Measurements from ENCODE around the gene MALSU1.
A peak's percentile ranks its signal among the peaks of the same experiment; 100 is the strongest.

MALSU1 gene

GRCh38 chr7:23334482-23335056, 35.4 kb downstream of the MALSU1 start:
- Mint-ChIP-seq H3K27me3 (peaks cover 25 to 36% of the 10 kb centered on the region in 2 donors), H3K27ac (no peak overlapping the region), H3K4me1 (ENCODE audit: low read depth in 2 of 2) (no peaks in the 10 kb centered on the region), H3K4me3 (no peak overlapping the region), H3K36me3 (ENCODE audit: insufficient read depth) (peaks cover 4% of the 10 kb centered on the region), H3K9me3 (no peaks in the 10 kb centered on the region)
- ATAC-seq (replicated peaks) (no peak), DNase-seq (no peak)

GRCh38 chr7:23335136-23335535, 36.0 kb downstream of the MALSU1 start:
- Mint-ChIP-seq H3K27ac (no peak overlapping the region), H3K36me3 (ENCODE audit: insufficient read depth) (peaks cover 4% of the 10 kb centered on the region), H3K9me3 (no peaks in the 10 kb centered on the region), H3K4me3 (no peak overlapping the region), H3K27me3 (peaks cover 25 to 36% of the 10 kb centered on the region in 2 donors), H3K4me1 (ENCODE audit: low read depth in 2 of 2) (no peaks in the 10 kb centered on the region)
- DNase-seq: no peak
- ATAC-seq (replicated peaks): no peak

GRCh38 chr7:23335621-23336020, 36.5 kb downstream of the MALSU1 start:
- no peaks in the 10 kb centered on the region for H3K9me3 Mint-ChIP-seq
- no peaks in the 10 kb centered on the region for H3K4me1 Mint-ChIP-seq (ENCODE audit: low read depth in 2 of 2)
- H3K36me3 Mint-ChIP-seq (ENCODE audit: insufficient read depth): peaks cover 4% of the 10 kb centered on the region
- H3K27me3 Mint-ChIP-seq: peaks cover 25 to 36% of the 10 kb centered on the region in 2 donors
- DNase-seq: no peak
- no peak for ATAC-seq (replicated peaks)
- no peak overlapping the region for H3K4me3 Mint-ChIP-seq
- no peak overlapping the region for H3K27ac Mint-ChIP-seq

DNA sequence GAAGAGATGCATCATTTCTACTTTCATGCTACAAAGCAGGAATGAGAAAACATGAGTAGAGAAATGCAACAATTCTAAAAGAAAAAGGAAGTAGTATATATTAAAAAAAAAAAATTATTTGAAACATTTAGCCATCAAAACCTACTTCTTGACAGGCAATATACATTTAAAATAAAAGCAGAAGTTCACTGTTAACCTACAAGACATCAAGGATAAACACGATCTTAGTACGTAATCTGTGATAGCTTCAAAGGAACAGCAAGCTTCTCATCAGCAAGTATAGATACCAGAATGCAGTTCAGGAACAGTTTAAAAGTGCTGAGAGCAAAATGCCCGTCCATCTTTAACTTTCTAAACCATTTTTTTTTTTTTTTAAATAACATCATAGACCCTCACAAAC, 36.9 kb downstream of the MALSU1 start:
- H3K36me3 Mint-ChIP-seq (ENCODE audit: insufficient read depth): peaks cover 4% of the 10 kb centered on the region
- H3K4me1 Mint-ChIP-seq (ENCODE audit: low read depth in 2 of 2): no peaks in the 10 kb centered on the region
- no peak for ATAC-seq (replicated peaks)
- no peak overlapping the region for H3K27ac Mint-ChIP-seq
- no peak for DNase-seq
- no peaks in the 10 kb centered on the region for H3K9me3 Mint-ChIP-seq
- H3K4me3 Mint-ChIP-seq: no peak overlapping the region
- H3K27me3 Mint-ChIP-seq: peaks cover 25 to 36% of the 10 kb centered on the region in 2 donors

- H3K36me3 Mint-ChIP-seq (ENCODE audit: insufficient read depth): peaks cover 4% of the 10 kb centered on the region
- H3K4me3 Mint-ChIP-seq: no peak overlapping the region
- no peak overlapping the region for H3K27ac Mint-ChIP-seq
- peaks cover 25 to 35% of the 10 kb centered on the region in 2 donors for H3K27me3 Mint-ChIP-seq
- DNase-seq: no peak
- H3K4me1 Mint-ChIP-seq (ENCODE audit: low read depth in 2 of 2): no peaks in the 10 kb centered on the region
- H3K9me3 Mint-ChIP-seq: no peaks in the 10 kb centered on the region
- no peak for ATAC-seq (replicated peaks)
Observed at GRCh38 chr7:23336799-23337283, 37.7 kb downstream of the MALSU1 start.

- Mint-ChIP-seq H3K36me3 (ENCODE audit: insufficient read depth) (peaks cover 4% of the 10 kb centered on the region), H3K27ac (no peak overlapping the region), H3K4me1 (ENCODE audit: low read depth in 2 of 2) (no peaks in the 10 kb centered on the region), H3K27me3 (peaks cover 25 to 30% of the 10 kb centered on the region in 2 donors), H3K4me3 (no peak overlapping the region), H3K9me3 (no peaks in the 10 kb centered on the region)
- no peak for DNase-seq
- ATAC-seq (replicated peaks): no peak
Observed at GRCh38 chr7:23337374-23337773, 38.2 kb downstream of the MALSU1 start.

- ATAC-seq (replicated peaks): no peak
- no peak for DNase-seq
- H3K4me3 Mint-ChIP-seq: no peak overlapping the region
- H3K36me3 Mint-ChIP-seq (ENCODE audit: insufficient read depth): peaks cover 4% of the 10 kb centered on the region
- no peaks in the 10 kb centered on the region for H3K9me3 Mint-ChIP-seq
- peaks cover 23 to 29% of the 10 kb centered on the region in 2 donors for H3K27me3 Mint-ChIP-seq
- H3K27ac Mint-ChIP-seq: no peak overlapping the region
- no peaks in the 10 kb centered on the region for H3K4me1 Mint-ChIP-seq (ENCODE audit: low read depth in 2 of 2)
Observed at GRCh38 chr7:23338439-23338838, 39.3 kb downstream of the MALSU1 start.

- no peak for ATAC-seq (replicated peaks)
- DNase-seq: no peak
- Mint-ChIP-seq H3K27me3 (peaks cover 18 to 29% of the 10 kb centered on the region in 2 donors), H3K9me3 (no peaks in the 10 kb centered on the region), H3K4me1 (ENCODE audit: low read depth in 2 of 2) (no peaks in the 10 kb centered on the region), H3K27ac (no peak overlapping the region), H3K4me3 (no peak overlapping the region), H3K36me3 (ENCODE audit: insufficient read depth) (peaks cover 3% of the 10 kb centered on the region)
Observed at GRCh38 chr7:23338863-23339262, 39.7 kb downstream of the MALSU1 start.

DNA sequence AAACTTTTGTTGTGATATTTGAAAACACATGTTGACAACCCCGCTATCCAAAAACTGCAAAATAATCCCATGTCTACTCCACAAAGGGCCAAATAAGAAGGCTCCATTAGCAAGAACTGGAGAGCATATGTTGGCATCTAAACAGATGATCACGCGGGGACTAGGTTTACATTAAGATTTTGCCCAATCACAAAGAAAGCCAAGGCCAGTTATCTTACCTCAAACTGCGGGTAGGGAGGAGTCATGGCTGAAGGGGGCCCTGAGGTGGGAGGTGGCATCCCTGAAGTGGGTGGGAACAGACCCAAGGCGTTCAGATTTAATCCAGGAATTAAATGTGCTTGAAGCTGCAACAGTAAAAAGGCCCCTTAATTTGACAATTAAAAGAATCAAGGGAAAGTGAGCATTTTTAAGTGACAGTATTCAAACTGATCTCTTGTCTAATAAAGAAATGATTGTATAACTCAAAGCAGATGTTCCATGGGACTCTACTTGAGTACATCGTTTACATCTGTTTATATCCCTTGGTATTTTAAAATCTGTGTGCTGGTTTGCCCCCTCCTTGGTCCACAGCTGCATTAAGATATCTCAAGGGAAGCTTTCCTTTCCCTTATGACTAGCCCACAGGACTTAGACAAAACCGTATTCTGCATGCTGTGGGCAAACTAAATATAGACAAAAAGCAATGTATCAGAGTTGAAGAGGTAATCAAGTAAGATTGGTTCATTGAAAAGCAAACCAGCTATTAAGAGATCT, 42.9 kb downstream of the MALSU1 start:
- ATAC-seq (replicated peaks): no peak
- Mint-ChIP-seq H3K4me1 (ENCODE audit: low read depth in 2 of 2) (peaks cover 6 to 13% of the 10 kb centered on the region in 2 donors), H3K4me3 (no peak overlapping the region), H3K27me3 (peaks cover 12 to 19% of the 10 kb centered on the region in 2 donors), H3K36me3 (ENCODE audit: insufficient read depth) (no peaks in the 10 kb centered on the region), H3K27ac (no peak overlapping the region), H3K9me3 (peaks cover 0 to under 1% of the 10 kb centered on the region in 2 donors)
- DNase-seq: no peak

- DNase-seq (no peak), ATAC-seq (replicated peaks) (no peak)
- peaks cover 0 to 1% of the 10 kb centered on the region in 2 donors for H3K9me3 Mint-ChIP-seq
- peaks cover 8 to 20% of the 10 kb centered on the region in 2 donors for H3K4me1 Mint-ChIP-seq (ENCODE audit: low read depth in 2 of 2)
- no peak overlapping the region for H3K4me3 Mint-ChIP-seq
- H3K27ac Mint-ChIP-seq: no peak overlapping the region
- H3K27me3 Mint-ChIP-seq: peaks cover 3 to 8% of the 10 kb centered on the region in 2 donors
- peaks cover 3% of the 10 kb centered on the region for H3K36me3 Mint-ChIP-seq (ENCODE audit: insufficient read depth)
Observed at GRCh38 chr7:23343102-23343501, 44.0 kb downstream of the MALSU1 start.

- H3K4me1 Mint-ChIP-seq (ENCODE audit: low read depth in 2 of 2): peaks cover 8 to 20% of the 10 kb centered on the region in 2 donors
- peaks cover 0 to 1% of the 10 kb centered on the region in 2 donors for H3K9me3 Mint-ChIP-seq
- no peak overlapping the region for H3K4me3 Mint-ChIP-seq
- H3K36me3 Mint-ChIP-seq (ENCODE audit: insufficient read depth): peaks cover 3% of the 10 kb centered on the region
- H3K27me3 Mint-ChIP-seq: peaks cover 0 to 5% of the 10 kb centered on the region in 2 donors
- ATAC-seq (replicated peaks): no peak
- no peak for DNase-seq
- no peak overlapping the region for H3K27ac Mint-ChIP-seq
Observed at GRCh38 chr7:23343806-23344475, 44.8 kb downstream of the MALSU1 start.

GRCh38 chr7:23345601-23346000, 46.5 kb downstream of the MALSU1 start:
- ATAC-seq (replicated peaks): no peak
- Mint-ChIP-seq H3K4me1 (ENCODE audit: low read depth in 2 of 2) (peaks cover 8 to 20% of the 10 kb centered on the region in 2 donors), H3K27me3 (peaks cover 3 to 4% of the 10 kb centered on the region in 2 donors), H3K27ac (peak overlapping the region; percentile 79 to 89), H3K4me3 (peak overlapping the region; percentile 82 to 87), H3K9me3 (peaks cover 0 to 1% of the 10 kb centered on the region in 2 donors), H3K36me3 (ENCODE audit: insufficient read depth) (peaks cover 3% of the 10 kb centered on the region)
- DNase-seq: no peak

DNA sequence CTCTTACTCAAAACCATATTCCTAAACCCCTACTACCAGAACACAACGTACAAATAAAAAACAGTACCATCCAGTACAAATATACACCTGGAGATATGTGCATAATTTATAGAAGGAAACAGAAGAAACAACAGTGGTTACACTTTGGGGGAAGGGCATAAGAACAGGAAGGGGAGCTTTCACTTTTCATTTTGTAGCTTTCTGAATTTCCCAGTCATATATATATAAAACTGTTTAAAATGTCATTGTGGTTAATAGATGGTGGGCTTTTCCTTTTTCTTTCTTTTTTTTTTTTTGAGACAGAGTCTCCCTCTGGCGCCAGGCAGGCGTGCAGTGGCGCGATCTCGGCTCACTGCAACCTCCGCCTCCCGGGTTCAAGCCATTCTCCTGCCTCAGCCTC, 47.2 kb downstream of the MALSU1 start:
- DNase-seq (no peak), ATAC-seq (replicated peaks) (peak; percentile 52)
- Mint-ChIP-seq H3K4me1 (ENCODE audit: low read depth in 2 of 2) (peaks cover 8 to 20% of the 10 kb centered on the region in 2 donors), H3K27ac (peak overlapping the region; percentile 79 to 89), H3K36me3 (ENCODE audit: insufficient read depth) (peaks cover 3% of the 10 kb centered on the region), H3K27me3 (peaks cover 6 to 10% of the 10 kb centered on the region in 2 donors), H3K4me3 (peak overlapping the region; percentile 82 to 87), H3K9me3 (peaks cover 0 to 1% of the 10 kb centered on the region in 2 donors)
